ENCODE data around the gene C19orf47.

C19orf47 gene, protein sequence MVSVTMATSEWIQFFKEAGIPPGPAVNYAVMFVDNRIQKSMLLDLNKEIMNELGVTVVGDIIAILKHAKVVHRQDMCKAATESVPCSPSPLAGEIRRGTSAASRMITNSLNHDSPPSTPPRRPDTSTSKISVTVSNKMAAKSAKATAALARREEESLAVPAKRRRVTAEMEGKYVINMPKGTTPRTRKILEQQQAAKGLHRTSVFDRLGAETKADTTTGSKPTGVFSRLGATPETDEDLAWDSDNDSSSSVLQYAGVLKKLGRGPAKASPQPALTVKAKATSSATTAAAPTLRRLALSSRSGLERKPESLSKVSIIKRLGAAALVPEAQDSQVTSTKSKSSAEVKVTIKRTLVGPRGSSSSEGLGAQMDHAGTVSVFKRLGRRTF

DNA sequence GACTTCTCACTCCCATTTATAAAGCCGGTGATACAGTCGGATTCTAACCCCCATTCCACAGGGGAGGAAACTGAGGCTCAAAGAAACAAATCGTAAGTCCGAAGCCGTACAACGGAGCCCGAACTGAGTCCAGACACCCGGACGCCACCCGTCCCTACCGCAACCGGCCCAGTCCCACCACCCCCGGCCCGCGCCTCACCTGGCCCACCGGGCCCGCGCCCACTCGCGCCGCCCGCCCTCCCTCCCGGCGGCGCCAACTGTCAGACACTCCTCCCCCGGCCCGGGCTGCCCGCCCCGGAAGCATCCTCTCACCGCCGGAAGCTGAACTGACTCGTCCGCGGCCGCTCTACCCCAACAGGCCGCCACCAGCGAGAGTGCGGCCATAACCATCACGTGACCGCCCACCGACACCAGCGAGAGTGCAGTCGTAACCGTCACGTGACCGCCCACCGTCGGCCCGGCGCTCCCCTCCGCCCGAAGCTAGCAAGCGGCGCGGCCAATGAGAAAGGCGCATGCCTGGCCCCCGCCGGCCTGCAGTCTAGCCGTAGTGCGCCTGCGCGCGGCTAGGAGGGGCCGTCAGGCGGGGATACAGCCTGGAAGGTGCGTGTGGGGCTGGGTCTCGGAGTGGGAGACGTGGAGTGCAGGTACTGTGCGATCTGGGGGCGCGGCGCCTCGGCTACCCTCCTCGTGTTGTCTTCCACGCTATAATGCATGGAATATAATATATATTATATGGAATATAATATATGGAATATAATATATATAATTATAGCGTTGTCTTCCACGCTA is at the start of gene C19orf47, which contains the start of gene PLD3:
TSS of gene C19orf47 (minus strand) at position 273 of the 789 bp plus-strand sequence. CDS start 6,540 bp downstream, outside the sequence.
TSS of gene PLD3 (plus strand) at position 571 of the 789 bp plus-strand sequence. CDS start 17,789 bp downstream, outside the sequence.
- TF ChIP-seq, protein P1, sequence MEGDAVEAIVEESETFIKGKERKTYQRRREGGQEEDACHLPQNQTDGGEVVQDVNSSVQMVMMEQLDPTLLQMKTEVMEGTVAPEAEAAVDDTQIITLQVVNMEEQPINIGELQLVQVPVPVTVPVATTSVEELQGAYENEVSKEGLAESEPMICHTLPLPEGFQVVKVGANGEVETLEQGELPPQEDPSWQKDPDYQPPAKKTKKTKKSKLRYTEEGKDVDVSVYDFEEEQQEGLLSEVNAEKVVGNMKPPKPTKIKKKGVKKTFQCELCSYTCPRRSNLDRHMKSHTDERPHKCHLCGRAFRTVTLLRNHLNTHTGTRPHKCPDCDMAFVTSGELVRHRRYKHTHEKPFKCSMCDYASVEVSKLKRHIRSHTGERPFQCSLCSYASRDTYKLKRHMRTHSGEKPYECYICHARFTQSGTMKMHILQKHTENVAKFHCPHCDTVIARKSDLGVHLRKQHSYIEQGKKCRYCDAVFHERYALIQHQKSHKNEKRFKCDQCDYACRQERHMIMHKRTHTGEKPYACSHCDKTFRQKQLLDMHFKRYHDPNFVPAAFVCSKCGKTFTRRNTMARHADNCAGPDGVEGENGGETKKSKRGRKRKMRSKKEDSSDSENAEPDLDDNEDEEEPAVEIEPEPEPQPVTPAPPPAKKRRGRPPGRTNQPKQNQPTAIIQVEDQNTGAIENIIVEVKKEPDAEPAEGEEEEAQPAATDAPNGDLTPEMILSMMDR (IDR thresholded peaks at IDR 0.05; ENCODE audit: extremely low read depth, missing control alignments) = no peak
- peak; percentile 100 for DNase-seq (ENCODE audit: low spot score)

DNA sequence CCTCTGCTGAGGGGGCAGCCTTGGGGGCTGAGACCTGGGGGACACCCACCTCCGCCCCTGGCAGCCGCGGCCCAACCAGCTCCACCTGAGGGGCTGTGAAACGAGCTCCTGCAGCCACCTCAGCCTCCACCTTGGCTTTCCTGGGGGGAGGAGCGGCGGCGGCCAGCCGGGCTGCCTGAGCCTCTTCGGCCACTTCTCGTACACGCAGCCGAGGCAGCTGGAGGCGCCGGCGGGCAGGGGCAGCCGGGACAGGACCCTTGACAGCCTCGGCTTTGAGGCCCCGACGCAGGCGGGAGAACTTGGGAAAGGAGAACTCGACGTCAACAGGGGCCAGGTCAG is 49.3 kb upstream of the C19orf47 start:
- TF ChIP-seq, protein P1 (IDR thresholded peaks at IDR 0.05; ENCODE audit: extremely low read depth, missing control alignments) = no peak
- no peak for DNase-seq (ENCODE audit: low spot score)

DNA sequence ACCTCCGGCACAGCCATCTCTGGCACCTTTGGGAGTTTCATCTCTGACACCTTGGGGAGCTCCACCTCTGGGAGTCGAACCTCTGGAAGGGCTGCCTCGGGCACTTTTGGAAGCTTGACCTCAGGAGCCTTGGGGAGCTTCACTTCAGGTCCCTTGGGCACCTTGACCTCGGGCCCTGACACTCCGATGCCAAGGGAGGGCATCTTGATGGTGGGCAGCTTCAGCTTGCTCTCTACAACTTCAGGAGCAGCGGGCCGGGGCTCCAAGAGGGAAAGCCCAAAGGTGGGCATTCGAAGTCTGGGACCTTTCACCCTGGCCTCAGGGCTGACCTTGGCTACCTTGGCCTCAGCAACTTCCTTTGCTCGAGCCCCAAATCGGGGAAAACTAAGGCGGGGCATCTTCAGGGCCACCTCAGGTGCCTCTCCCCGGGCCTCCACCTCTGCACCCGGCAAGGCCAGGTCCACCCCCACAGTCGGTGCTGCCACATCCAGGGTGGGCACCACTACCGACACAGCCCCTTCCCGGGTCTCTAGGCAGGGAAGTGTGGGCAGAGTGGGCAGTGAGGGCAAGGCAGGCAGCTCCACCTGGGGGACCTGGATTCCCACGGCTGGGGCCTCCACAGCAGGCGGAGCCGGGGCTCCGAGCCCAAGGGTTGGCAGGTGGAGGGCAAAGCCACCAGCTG is 48.8 kb upstream of the C19orf47 start:
- DNase-seq (ENCODE audit: low spot score) = no peak
- TF ChIP-seq, protein P1 (IDR thresholded peaks at IDR 0.05; ENCODE audit: extremely low read depth, missing control alignments) = no peak

DNA sequence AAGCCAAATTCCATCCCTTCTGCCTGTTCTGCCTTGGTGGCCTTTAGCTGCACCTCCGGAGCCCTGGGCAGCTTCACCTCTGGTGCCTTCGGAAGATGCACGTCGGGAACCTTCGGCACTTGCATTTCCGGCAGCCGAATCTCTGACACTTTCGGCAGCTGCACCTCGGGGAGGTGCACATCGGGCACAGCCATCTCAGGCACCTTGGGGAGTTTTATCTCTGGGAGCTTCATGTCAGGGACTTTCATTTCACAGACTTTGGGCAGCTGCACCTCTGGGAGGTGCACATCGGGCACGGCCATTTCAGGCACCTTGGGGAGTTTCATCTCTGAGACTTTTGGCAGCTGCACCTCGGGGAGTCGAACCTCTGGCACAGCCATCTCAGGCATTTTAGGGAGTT is 47.8 kb upstream of the C19orf47 start:
- no peak for DNase-seq (ENCODE audit: low spot score)
- TF ChIP-seq, protein P1 (IDR thresholded peaks at IDR 0.05; ENCODE audit: extremely low read depth, missing control alignments) = no peak

DNA sequence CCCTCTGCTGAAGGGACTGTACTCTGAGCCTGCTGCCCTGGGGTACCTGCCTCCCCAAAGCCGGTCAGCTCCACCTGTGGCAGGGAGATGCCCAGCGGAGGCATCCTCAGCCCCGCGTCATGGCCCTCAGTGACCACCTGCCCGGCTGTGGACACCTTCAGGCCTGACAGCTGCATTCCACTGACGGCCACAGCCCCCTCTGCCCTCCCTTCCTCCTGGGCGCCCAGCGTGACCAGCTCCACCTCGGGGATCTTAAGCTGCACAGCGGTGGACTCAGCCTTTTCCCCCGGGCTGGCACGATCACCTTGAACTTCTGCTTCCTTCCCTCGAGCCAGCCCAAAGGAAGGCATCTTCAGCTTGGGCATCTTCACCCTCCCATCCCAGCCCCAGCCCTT is 46.6 kb upstream of the C19orf47 start:
- no peak for DNase-seq (ENCODE audit: low spot score)
- TF ChIP-seq, protein P1 (IDR thresholded peaks at IDR 0.05; ENCODE audit: extremely low read depth, missing control alignments) = no peak

DNA sequence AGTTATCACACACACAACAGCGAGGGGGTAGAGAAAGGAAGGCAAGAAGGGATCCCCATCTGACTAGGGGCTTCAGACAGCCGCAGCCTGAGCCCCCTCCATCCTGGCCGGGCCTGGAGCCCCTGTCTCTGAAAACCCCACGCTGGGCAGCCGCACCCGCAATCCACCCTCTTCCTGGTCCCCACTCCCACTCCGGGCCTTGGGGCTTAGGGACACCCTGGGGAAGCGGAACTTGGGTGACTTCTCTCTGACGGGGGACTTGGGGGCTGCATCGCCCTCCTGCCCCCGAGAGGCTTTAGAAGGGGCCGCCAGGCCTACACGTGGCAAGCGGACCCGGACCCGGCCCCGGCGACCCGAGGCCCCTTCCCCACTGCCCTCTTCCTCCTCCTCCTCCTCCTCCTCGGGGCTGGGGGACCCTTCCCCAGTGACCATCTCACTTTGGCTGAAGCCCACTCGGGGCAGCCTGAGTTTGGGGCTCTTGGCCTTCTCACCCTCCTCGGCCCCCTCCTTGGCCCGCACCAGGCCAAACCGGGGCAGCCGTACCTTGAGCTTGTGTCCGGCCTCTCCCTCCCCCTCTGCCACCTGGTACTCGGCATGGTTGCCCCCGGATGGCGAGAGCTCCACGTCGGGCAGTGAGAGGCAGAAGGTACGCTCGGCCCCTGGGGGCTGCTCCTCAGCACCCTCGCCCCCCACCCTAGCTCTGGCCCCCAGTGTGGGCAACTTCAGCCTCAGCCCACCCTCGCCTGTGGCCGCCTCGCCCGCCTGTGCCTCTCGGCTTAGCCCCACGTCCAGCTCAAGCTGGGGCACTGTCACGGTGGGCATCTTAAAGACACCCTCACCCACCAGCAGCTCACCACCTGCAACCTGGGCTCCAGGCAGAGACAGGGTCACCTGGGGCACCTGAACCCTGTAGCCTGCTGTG is 46.0 kb upstream of the C19orf47 start:
- DNase-seq (ENCODE audit: low spot score) = no peak
- TF ChIP-seq, protein P1 (IDR thresholded peaks at IDR 0.05; ENCODE audit: extremely low read depth, missing control alignments) = no peak

Measured in GM20000 (cell line).